CD4-positive, alpha-beta T cell (primary cell): ENCODE measurements around the gene ABHD5. TPM values are rescaled to one million over a fixed set of nuclear protein-coding genes. Genes with fewer than 3 reads are reported as not detected.

Experiments used
- ATAC-seq: fragments of 200-7000 bp; cut with Tn5 transposase; one replicate; pipeline ENCODE4 v1.10.0; 2022; ENCODE audit warnings: mild to moderate bottlenecking; ENCODE audit not compliant: poor library complexity
- CTCF ChIA-PET: fragments of 350-600 bp; sonication (Branson Sonifier 250); formaldehyde crosslinking; loops from one replicate; lab custom pipeline; 2021; ENCODE audit warnings: antibody characterized with exemption, inconsistent platforms; lab: Charles Lee
- POLR2A ChIA-PET: fragments of 350-600 bp; sonication (Branson Sonifier 250); formaldehyde crosslinking; loops from one replicate; lab custom pipeline; 2021; ENCODE audit warnings: antibody characterized with exemption, inconsistent platforms; lab: Charles Lee
- DNase-seq, 14 experiments: peaks; one replicate each; pipeline ENCODE4 v3.0.0-alpha.2; 2013 to 2020; ENCODE audit warnings: mixed read lengths in 2 of 14
- H3K27ac ChIP-seq, 2 donors: one replicate each; pipeline versions ENCODE4 v1.5.1 to v1.7.0; 2013; ENCODE audit warnings: low read length in 2 of 2, low read depth in 1 of 2, mild to moderate bottlenecking in 1 of 2
- H3K27me3 ChIP-seq, 2 experiments: 1 replicate in 1 of 2; 2 replicates in 1 of 2; pipeline versions ENCODE4 v1.6.1 to v1.7.0; 2013; ENCODE audit warnings: low read length in 2 of 2, control low read depth in 1 of 2, mild to moderate bottlenecking in 1 of 2, moderate library complexity in 1 of 2; ENCODE audit not compliant: insufficient read depth in 2 of 2, control insufficient read depth in 1 of 2
- H3K36me3 ChIP-seq: one replicate; pipeline ENCODE4 v1.6.1; 2013; ENCODE audit warnings: low read length, control low read depth; ENCODE audit not compliant: insufficient read depth
- H3K4me1 ChIP-seq: one replicate; pipeline ENCODE4 v1.6.1; 2013; ENCODE audit warnings: low read length, control low read depth; ENCODE audit not compliant: insufficient read depth
- H3K4me3 ChIP-seq: one replicate; pipeline ENCODE4 v1.5.1; 2013; ENCODE audit warnings: mild to moderate bottlenecking, low read length, moderate library complexity
- H3K9me3 ChIP-seq, 2 experiments: 1 replicate in 1 of 2; 2 replicates in 1 of 2; pipeline versions ENCODE4 v1.6.1 to v1.7.0; 2013; ENCODE audit warnings: low read length in 2 of 2, mild to moderate bottlenecking in 2 of 2, control low read depth in 1 of 2, moderate library complexity in 1 of 2; ENCODE audit not compliant: control insufficient read depth in 1 of 2, insufficient read depth in 1 of 2
- H3K27ac Mint-ChIP-seq: one replicate; pipeline ENCODE4 v1.8.0; 2020; ENCODE audit warnings: mixed read lengths
- H3K27me3 Mint-ChIP-seq: one replicate; pipeline ENCODE4 v1.8.0; 2021; ENCODE audit warnings: mixed read lengths
- H3K36me3 Mint-ChIP-seq: one replicate; pipeline ENCODE4 v1.8.0; 2021; ENCODE audit warnings: low read depth, mixed read lengths
- H3K4me1 Mint-ChIP-seq: one replicate; pipeline ENCODE4 v1.8.0; 2021; ENCODE audit warnings: low read depth, mixed read lengths
- H3K4me3 Mint-ChIP-seq: one replicate; pipeline ENCODE4 v1.8.0; 2020; ENCODE audit warnings: mild to moderate bottlenecking, mixed read lengths
- H3K9me3 Mint-ChIP-seq: one replicate; pipeline ENCODE4 v1.8.0; 2020; ENCODE audit warnings: mixed read lengths
- intact Hi-C, 2 experiments: fragments of 100-400 bp; cut with DNase I in 1 of 2; cut with micrococcal nuclease in 1 of 2; formaldehyde crosslinking; loops; one replicate each; pipeline versions ENCODE4 v1.15.1 to v1.9.0; 2023 to 2025; cut with DNase I, micrococcal nuclease
- total RNA-seq, 174 experiments: library from RNA in 2 of 174; stranded (reverse) in 2 of 174; gene quantifications; one replicate each; pipeline ENCODE4 v1.2.3 and lab custom pipeline; 2021 to 2026
- TF ChIP-seq, protein P1 (sequence below): fragments of 200-600 bp; IDR thresholded peaks from one replicate; pipeline ENCODE4 v1.8.0; 2022; ENCODE audit warnings: antibody characterized with exemption, mild to moderate bottlenecking

The ABHD5 gene
- total RNA-seq, 2 experiments from 2014 or later, result 6.4 to 9.3 TPM

DNA sequence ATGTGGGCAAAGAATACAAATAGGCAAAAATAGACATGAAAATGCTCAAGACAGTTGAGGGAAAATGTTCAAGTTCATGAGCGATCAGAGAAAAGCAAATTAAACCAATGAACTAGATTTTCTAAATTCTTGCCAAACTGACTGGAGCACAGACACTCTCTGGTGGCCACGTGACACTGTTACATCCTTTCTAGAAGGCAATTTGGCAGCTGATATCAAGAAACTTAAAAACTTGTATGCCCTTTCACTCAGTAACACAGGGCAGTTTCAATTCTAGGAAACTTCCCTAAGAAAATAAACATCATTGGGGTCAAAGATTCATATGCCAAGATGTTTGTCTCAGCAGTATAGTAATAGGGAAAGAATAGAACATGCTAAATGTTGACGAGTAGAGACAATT is 52.2 kb downstream of the ABHD5 start:
- no peaks in the 10 kb centered on the region for H3K4me1 ChIP-seq
- no peaks in the 10 kb centered on the region for H3K36me3 ChIP-seq
- ATAC-seq (no peak), DNase-seq (no peak)
- H3K9me3 Mint-ChIP-seq, result peaks cover 2% of the 10 kb centered on the region
- H3K27me3 ChIP-seq, result no peaks in the 10 kb centered on the region
- no peak overlapping the region for H3K4me3 ChIP-seq
- TF ChIP-seq, protein P1, sequence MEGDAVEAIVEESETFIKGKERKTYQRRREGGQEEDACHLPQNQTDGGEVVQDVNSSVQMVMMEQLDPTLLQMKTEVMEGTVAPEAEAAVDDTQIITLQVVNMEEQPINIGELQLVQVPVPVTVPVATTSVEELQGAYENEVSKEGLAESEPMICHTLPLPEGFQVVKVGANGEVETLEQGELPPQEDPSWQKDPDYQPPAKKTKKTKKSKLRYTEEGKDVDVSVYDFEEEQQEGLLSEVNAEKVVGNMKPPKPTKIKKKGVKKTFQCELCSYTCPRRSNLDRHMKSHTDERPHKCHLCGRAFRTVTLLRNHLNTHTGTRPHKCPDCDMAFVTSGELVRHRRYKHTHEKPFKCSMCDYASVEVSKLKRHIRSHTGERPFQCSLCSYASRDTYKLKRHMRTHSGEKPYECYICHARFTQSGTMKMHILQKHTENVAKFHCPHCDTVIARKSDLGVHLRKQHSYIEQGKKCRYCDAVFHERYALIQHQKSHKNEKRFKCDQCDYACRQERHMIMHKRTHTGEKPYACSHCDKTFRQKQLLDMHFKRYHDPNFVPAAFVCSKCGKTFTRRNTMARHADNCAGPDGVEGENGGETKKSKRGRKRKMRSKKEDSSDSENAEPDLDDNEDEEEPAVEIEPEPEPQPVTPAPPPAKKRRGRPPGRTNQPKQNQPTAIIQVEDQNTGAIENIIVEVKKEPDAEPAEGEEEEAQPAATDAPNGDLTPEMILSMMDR, result no peak
- intact Hi-C loops, result no loop called here
- no peak overlapping the region for H3K4me3 Mint-ChIP-seq
- no peak overlapping the region for H3K27ac Mint-ChIP-seq
- H3K36me3 Mint-ChIP-seq, result no peaks in the 10 kb centered on the region
- ChIA-PET POLR2A (no interaction called here), CTCF (interaction anchor here (0.9 kb wide), 1 partner anchor 76 kb away, joined by 3 read pairs; no protein-coding TSS in a partner anchor)
- H3K9me3 ChIP-seq, result peaks cover 8 to 14% of the 10 kb centered on the region in 2 experiments
- no peak overlapping the region for H3K27ac ChIP-seq
- no peaks in the 10 kb centered on the region for H3K4me1 Mint-ChIP-seq
- no peaks in the 10 kb centered on the region for H3K27me3 Mint-ChIP-seq

DNA sequence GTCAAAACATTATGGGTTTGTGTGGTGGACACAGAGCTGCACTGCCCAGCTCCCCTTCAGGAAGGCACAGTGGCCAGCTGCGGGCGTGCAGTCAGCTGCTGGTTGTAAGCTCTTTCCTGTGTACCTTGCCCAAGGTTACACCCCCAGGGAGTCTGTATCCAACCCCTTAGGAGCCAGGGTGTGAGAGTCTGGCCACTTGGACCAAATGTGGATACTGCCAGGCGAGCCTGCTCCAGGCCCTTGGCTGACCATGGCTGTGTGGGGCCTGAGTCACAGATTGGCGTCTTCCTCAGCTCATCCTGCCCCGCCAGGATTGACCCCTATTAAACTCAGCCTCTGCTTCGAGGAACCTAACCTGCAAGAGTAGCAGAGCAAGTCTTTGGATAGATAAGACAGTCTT is 56.9 kb downstream of the ABHD5 start:
- CTCF ChIA-PET, result no interaction called here
- ATAC-seq (no peak), DNase-seq (no peak)
- no peaks in the 10 kb centered on the region for H3K36me3 Mint-ChIP-seq
- peaks cover 2% of the 10 kb centered on the region for H3K9me3 Mint-ChIP-seq
- H3K27me3 Mint-ChIP-seq, result no peaks in the 10 kb centered on the region
- Histone ChIP-seq H3K9me3 (peaks cover 8 to 14% of the 10 kb centered on the region in 2 experiments), H3K4me3 (no peak overlapping the region), H3K27me3 (no peaks in the 10 kb centered on the region), H3K27ac (no peak overlapping the region), H3K4me1 (no peaks in the 10 kb centered on the region), H3K36me3 (no peaks in the 10 kb centered on the region)
- H3K27ac Mint-ChIP-seq, result no peak overlapping the region
- TF ChIP-seq, protein P1, result no peak
- POLR2A ChIA-PET, result no interaction called here
- H3K4me1 Mint-ChIP-seq, result no peaks in the 10 kb centered on the region
- intact Hi-C loops, result no loop called here
- H3K4me3 Mint-ChIP-seq, result no peak overlapping the region

DNA sequence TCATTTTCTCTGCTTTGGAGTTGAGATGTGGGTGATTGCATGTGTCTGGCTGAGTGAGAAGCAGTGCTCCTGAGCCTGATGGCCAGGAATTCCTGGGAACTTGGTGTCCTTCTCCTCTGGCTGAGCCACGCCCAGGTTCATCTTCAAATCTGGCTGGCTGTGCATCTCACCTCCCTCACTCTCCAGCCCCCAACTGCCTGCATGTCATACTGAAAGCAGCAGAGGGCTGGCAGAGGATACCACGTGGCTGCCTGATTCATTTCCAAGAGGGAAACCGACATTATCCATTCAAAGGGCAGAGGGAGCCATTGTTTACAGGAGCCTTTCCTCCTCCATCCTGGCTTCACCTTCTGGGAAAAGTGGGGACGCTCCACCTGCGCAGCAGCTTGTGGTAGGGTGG is 57.4 kb downstream of the ABHD5 start:
- Histone ChIP-seq H3K27ac (no peak overlapping the region), H3K27me3 (no peaks in the 10 kb centered on the region), H3K36me3 (no peaks in the 10 kb centered on the region), H3K4me3 (no peak overlapping the region), H3K9me3 (peaks cover 8 to 14% of the 10 kb centered on the region in 2 experiments), H3K4me1 (no peaks in the 10 kb centered on the region)
- no peak overlapping the region for H3K4me3 Mint-ChIP-seq
- no peaks in the 10 kb centered on the region for H3K27me3 Mint-ChIP-seq
- ATAC-seq (no peak), DNase-seq (no peak)
- H3K36me3 Mint-ChIP-seq, result no peaks in the 10 kb centered on the region
- intact Hi-C loops, result no loop called here
- ChIA-PET POLR2A (no interaction called here), CTCF (no interaction called here)
- H3K27ac Mint-ChIP-seq, result no peak overlapping the region
- H3K9me3 Mint-ChIP-seq, result peaks cover 2% of the 10 kb centered on the region
- no peaks in the 10 kb centered on the region for H3K4me1 Mint-ChIP-seq
- TF ChIP-seq, protein P1, result no peak
